NCI-H2227 treated with DMSO at 0.1 percent for 48 hours (cell line): ENCODE data around the gene AKR7A2.

Experiments
- DNase-seq: peaks from one replicate; lab custom pipeline; 2025; lab: John Stamatoyannopoulos, UW

The AKR7A2 gene

DNA sequence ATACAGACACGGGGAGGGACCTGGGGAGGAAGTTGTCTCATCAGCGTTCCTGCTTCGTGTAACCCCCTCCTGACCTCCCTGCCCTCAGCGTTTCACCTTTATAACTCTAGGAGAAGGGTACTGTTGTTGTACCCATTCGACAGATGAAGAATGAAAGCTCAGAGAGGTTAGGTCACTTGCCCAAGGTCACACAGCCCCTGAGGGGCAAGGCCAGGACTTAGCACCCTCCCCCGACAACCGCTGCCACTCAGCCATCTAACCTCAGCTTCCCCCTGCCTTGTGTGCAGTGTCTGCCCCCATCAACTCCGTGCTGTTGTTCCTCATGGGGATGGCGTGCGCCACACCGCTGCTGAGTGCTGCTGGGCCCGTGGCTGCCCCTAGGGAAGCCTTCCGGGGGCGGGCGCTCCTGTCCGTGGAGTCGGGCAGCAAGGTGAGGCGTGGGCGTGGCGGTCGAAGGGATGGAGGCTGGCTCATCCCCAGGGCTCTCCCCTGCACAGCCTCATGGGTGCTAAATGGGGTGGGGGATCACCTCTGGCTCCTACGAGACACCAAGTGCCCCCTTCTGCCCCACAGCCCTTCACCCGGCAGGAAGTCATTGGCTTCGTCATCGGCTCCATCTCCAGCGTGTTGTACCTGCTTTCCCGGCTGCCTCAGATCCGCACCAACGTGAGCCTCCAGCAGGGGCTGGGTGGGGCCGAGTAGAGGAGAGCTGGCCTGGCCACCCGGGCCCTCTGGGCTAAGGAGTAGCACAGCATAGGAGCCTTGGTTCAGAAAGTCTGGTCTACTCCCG lies 14.2 kb upstream of the AKR7A2 start:
- DNase-seq = no peak

DNA sequence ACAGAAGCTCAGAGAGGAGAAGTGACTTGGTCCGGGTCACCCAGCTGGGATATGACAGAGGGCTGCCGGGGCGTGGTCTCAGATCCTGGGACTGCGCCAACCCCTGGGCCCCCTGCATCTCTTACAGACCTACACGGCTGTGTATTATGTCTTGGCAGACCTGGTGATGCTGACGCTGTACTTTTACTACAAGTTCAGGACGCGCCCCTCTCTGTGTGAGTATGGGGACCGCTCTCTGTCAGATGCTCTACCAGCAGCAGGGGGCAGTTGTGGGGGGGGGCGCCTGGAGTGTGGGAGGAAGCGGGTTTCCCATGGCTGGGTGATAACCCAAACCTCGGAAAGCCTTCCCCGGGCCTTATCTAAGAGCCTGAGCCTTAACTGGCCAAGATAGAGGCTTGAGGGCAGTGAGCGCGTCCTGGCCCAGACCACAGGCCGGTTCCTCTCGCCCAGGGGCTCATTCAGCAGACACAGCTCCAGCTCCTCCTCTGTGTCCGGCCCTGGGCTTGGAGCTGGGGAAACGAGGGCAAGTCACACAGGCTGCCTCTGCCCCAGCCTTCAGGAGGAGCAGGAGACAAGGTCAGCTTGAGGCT lies 13.5 kb upstream of the AKR7A2 start:
- DNase-seq = no peak

DNA sequence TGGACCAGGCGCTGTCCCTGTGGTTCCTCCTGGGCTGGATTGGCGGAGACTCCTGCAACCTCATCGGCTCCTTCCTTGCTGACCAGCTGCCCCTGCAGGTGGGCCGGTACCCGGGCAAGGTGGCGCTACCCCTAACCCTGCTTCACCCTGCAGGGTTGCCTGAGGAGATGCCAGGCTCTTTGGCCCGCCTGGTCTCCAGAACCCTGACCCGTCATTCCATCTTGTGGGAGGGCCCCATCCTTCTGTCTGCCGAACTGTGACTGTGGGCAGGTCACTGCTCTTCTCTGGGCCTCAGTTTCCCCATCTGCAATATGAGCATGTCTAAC lies 12.7 kb upstream of the AKR7A2 start:
- no peak for DNase-seq

DNA sequence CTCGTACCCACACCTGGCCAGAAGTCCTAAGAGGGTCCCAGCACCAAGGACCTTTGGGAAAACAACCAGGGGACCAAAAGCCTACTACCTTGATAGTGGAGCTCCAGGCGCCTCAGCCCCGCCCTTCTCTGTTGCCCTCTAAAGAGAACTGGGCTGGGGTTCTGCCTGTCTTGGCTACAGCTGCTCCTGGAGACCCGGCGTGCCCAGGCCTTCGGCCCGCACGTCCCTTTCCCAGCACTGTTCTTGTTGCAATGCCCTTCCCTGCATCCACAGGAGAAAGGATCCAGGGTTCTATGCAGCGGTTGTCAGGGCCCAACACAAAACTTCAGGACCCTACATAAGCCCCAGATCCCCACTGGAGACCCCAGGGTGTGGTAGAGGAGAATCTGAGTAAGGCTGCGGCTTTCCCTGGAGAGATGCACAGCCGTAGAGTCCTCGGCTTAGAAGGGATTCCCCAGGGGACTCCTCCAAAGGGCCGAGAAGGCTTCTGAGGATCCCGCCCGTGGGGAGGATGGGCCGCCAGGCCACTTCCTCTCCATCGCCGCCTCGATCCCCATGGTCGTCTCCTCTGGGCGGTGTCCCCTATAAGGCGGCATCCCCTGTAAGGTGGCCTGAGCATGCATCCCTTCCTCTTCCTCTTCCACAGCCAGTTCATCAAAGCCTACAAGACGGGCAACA lies 12.2 kb upstream of the AKR7A2 start:
- DNase-seq = no peak

DNA sequence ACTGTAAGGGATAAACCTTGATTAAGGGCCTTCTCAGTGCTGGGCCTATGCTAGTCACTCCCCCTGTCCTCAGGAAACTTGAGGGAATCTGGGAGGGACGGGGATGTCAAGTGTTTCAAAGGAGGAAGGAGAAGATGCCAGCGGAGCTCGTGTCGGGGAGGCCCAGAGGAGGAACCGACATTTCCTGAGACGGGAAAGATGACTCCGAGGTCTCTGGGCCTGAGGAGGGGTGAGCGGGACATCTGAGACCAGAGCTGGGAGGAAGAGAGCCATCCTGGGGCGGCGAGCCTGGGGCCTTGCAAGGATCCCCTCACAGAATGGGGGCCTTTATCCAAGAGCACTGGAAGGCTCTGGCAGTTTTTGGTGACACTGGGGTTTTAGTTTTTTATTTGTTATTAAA lies 10.5 kb upstream of the AKR7A2 start:
- DNase-seq = no peak

DNA sequence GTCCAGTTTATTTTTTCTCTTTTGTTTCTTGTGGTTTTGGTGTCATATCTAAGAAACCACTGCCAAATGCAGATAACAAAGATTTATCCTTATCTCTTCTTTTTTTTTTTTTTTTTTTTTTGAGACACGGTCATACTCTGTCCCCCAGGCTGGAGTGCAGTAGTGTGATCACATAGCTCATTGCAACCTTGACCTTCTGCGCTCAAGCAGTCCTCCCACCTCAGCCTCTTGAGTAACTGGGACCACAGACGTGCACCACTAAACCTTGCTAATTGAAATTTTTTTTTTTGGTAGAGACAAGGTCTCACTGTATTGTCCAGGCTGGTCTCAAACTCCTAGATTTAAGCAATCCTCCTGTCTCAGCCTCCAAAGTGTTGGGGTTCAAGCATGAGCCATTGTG lies 9.1 kb upstream of the AKR7A2 start:
- DNase-seq = no peak

DNA sequence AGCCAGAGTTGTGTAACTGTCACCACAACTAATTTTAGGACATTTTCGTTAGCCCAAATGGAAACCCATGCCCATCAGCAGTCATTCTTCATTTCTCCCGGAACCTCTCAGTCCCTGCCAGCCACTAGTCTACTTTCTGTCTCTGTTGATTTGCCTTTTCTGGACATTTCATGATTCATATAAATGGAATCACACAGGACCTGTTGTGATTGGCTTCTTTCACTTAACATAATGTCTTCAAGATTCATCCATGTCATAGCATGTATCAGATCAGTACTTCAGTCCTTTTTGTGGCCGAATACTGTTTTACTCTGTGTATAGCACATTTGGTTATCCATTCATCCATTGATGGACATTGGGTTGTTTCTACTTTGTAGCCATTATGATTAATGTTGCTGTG lies 7.3 kb upstream of the AKR7A2 start:
- DNase-seq = no peak

DNA sequence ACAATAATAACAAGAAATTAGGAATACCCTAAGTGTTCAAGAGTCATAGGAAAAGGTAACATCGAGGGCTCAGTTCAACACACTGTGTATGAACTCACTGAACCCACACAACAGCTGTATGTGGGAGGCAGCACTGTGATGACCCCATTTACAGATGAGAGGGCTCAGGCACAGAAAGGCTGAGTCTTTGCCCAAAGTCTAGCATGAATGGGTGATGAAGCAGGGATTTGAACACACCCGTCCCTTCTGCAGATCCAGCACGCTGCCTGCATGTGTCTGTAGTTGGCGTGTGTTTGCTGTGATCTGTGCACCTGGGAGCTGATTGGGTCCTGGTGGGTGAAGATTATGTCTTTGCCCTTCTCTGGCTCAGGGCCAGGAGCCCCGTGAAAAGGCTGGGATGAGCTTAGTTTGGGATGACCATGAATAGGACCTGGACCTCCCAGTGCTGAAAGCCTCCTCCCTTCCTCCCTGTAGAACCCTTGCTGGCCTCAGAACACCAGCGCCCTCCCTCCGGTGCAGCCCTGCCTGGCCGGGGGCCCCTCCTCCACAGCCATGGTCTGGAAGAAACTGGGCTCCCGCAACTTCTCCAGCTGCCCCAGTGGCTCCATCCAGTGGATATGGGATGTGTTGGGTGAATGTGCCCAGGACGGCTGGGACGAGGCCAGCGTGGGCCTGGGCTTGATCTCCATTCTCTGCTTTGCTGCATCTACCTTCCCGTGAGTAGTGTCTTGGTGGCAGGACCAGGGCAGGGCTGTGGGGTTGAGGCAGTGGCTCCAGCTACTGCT lies 5.4 kb upstream of the AKR7A2 start:
- no peak for DNase-seq

DNA sequence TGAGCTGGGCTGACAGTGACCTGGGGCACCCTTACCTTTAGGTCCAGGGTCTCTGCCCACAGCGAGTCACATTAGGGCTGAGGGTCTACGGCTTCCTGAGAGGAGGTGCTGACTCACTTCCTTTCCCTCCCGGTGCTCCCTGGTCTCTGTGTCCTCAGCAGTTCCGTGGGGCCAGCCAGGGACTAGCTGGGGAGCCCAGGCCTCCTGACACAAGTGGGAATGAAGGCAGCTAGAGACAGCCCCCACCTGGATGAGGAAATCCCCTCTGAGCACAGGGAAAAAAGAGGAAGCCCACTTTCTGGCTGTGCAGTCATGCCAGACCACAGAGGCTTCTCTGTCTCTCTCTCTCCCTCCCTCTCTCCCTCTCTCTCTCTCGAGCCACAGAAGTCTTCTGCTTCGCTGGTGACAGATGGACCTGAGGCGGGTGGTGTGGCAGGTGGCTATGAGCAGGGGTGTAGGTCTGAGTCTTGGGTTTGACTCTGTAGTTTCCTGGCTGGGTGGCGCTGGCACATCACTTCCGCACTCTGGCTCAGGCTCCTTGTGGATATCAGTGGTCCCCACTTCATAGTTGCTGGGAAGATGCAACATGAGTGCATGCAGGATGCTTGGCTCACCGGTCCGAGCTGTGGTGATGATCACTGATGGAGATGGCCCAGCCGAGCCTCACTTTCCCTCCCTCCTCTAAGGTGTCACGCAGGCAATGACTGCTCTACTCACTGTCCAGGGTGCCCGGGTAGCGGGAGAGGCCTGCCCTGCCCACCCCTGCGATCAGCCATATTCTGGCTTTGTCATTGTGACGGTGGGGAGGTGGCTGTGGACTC lies 3.6 kb upstream of the AKR7A2 start:
- DNase-seq = no peak

DNA sequence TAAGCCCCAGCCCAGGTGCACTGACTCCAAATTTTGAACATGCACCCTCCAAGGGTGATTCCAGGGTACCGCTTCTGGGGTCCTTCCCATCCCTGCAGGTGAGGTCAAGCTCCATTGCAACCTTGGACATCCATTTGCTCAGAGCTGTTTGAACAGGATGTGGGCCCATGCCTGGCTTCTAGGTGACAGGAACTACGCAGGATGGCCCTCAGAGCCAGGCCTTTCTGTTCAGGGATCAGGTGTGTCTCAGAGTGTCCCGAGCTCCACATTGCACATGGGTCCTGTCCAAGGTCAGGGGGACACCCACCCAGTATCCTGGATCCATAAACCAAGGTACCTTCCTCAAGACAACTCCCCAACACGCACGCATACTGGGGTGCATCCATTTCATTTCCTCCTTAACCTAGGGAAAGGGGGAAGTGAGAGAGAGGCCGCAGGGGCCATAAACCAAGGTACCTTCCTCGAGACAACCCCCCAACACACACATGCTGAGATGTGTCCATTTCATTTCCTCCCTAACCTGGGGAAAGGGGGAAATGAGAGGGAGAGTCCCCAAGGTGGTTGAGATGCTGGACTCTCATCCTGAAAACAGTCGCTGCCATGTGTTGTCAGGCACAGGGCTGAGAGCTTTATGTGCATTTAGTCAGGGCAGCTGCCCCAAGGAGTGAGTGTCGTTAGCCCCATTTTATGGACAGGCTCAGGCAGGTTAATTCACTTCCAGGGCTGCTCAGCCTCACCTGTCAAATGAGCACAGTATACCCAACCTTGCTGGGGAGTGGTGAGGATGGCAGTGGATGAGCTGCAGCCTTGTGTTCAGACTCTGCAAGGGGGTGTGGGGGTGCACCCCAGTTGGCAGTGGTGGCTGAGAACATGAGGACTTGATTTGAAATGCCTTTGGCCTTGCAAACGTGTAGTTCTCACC lies 2.3 kb upstream of the AKR7A2 start:
- no peak for DNase-seq

DNA sequence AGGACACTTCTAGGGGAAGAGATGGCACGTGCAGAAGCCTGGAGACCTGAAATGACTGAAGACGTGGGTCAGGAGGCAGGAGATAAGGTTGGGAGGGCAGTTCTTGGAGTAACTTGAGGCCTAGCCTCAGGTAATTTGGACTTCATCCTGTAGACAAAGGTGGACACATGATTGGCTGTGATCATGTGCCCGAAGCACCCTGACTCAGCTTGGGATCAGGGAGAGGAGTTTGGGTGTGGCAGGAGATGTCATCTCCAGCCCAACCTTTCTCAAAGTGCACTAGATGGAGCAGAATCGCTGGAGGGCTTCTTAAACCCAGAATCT lies 1.7 kb upstream of the AKR7A2 start:
- DNase-seq = no peak

DNA sequence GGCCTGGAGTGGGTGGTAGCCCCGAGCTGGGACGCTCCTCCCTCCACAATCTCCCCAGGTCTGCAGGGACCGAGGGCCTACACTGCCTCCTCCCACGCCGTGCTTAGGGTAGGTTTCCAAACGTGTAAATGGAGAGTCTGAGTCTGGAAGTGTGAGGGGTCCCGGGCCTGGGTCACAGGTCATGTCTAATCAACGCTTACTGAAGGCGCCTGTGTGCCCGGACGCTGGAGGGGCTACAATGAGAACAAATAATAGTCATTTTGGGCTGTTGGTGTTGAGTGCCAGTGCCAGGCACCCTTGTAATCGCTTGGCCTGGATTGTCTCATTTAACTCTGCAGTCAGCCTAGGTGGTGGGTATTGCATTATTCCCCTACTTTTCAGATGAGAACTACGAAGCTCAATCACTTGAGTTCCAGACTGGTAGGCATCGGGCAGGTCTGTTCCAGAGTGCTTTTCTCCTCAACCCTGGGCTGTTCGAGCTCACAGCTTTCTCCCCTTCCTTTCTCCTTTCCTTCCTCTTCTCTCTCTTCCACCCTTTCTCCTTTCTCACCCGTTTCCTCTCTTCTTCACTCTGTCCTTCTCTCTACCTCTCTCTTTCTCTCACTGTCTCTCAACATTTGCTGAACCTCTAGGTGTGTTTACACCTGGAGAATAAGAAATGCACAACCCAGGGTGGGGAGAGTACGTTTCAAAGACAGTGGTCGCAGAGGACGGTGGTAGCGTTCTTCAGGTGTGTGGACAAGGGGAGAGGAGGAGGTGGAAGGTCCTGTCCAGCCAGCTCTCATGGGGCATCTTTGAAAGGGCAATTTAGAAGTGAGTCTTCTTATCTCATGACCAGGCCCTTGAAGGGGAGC lies 1.1 kb upstream of the AKR7A2 start:
- no peak for DNase-seq

DNA sequence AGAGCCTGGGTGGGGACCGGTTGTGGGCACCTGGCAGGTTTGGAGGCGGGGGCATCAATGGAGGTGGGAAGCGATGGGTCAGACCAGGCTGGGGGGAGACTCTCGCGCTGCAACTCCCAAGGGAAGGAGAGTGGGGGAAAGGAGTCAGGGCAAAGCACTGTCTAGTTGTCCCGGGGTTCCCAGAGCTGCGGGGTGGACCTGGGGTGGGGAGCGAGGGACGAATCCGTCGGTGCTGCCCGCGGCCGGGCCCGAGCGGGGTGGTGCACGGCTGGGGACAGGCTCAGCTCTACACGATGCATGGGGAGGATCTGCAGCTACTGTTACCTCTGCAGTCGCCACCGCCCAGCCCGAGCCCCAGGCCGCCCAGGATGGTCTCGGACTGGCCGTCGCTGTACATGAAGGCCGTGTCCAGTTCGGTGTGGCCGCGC lies 427 bp downstream of the AKR7A2 start:
- no peak for DNase-seq

DNA sequence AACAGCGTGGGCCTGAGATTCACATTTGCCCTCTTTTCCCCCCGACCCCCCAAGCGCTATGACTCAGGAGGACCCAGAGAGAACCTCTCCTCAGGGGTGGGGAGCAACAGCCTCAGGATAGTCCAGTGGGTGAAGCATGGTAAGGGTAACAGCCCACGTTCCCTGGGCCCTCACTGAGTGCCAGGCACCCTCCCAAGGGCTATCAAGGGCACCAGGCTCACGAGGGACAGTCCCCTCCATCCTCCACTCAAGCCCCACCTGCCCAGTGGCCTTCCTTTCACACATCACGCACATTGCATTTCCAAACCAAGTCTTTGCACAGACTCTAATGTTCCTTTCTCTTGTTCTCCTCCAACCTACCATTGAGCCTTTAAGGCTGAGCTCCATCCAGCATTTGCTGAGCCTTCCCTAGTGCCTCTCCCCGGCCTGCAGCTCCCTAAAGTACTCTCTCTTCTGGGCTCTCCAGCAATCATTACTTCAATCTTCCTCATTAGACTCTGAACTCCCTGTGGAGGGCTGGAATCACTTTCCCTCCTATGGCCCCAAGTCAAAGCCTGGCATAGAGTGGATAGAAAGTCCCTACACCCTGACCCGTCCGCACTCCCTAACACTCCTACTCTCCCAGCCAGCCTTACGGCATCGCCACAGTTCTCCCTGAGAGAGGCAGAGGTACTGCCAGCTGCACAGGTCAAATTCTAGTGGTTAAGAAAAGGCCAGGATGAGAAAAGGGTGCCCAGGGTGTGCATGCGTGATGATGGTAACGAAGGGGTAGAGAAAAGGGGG lies 1.0 kb downstream of the AKR7A2 start:
- no peak for DNase-seq

DNA sequence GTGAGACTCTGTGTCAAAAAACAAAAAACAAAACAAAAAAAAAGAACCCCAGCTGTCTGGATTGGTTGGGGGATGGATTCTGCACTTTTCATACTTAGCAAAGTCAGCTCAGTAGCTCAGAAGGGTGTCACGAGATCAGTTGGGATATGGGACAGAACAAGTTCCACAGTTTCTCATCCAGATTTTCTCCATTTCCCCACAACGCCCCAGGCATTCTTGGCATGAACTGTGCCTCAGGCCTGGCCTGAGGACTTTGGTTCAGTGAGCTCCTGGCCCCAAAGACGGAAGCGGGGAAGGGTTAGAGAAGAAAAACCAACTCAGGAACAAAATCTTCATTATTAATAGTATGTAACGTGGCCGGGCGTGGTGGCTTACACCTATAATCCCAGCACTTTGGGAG lies 1.9 kb downstream of the AKR7A2 start:
- no peak for DNase-seq

DNA sequence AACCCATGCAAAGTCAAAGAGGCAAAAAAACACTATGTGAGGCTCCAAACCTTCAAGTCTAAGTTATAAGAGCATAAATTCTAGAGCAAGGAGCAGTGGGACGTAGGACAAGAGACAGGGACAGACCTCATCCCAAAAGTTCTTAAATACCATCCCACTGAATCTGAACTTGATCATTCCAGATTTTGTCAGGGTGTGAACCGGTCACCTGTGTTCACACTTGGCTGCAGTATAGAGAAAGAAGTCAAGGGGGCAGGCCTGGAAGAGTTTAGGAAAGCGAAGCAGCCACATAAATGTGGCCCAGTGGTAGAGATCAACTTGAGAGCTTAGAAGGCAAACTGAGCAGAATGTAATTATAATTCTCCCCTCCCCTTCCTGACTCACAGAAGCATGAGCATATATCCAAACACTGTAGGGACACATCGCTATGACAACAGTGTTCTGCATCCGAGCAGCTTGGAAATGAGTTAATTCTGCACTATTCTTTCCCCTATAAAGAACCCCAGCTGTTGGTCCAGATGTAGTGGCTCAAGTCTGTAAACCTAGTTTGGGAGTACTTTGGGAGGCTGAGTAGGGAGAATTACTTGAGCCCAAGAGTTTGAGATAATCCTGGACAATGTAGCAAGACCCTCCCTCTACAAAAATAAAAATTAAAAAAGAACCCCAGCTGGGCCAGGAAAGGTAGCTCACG lies 2.7 kb downstream of the AKR7A2 start:
- no peak for DNase-seq

DNA sequence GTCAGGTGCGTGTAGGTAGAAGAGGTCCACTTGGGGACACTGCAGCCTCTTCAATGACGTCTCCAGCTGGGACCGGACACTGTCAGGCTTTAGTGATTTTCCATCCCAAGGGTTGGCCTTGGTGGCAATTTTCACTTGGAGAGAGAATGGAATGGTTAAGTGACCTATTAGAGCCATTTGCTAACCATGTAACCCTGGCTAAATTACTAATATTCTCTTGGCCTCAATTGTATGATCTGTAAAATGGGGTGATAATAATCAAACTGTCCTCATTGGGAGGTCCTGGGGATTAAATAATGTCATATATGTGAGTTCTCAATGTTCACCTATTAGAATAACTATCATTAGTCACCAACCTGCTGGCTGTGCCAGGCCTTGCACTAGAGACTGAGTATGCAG lies 3.4 kb downstream of the AKR7A2 start:
- no peak for DNase-seq

DNA sequence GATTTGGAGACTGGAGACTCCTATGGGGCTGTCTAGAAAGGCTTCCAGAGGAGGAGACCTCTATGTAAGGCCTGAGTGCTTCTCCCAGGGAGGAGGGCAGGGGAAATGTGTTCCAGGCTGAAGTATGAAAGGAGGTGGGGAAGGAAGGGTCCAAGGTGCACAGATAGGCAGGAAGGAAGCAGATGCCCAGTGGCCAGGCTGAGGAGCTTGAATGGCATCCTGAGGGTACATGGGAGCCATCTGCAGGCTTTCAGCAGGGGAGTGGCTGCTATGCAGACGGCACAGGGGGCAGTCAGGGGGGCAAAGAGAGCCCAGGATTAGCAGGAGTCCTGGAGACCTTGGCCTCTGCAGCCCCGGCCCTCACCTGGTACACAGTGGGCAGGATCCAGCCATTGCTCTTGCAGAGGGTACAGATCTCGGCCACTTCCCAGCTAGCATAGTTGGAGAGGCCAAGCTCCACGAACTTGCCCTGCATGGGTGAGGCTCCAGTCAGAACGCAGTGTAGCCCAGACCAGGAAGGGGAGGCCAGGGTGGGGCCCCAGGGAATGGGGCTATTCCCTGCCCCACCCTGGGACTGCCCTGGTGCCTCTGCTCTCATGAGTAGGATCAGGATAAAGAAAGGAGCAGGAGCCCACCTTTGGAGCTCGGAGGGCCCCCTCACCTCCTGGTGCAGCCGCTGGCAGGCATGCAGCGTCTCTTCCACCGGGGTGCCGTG lies 4.0 kb downstream of the AKR7A2 start:
- no peak for DNase-seq
